Measurements from ENCODE around the gene CCDC178. TPM values are rescaled to one million over a fixed set of nuclear protein-coding genes. Genes with fewer than 3 reads are reported as not detected.
"Not testable (repeated sequence)": the region's sequence is repeated elsewhere in the genome, so short reads cannot be mapped to it uniquely, and the experiment has no call there.

Gene CCDC178
- total RNA-seq, 1 donor from 2014 or later = not detected

GRCh38 chr18:33020877-33021276 lies 419.6 kb downstream of the CCDC178 start:
- intact Hi-C loops (cut with micrococcal nuclease) = no loop called here

DNA sequence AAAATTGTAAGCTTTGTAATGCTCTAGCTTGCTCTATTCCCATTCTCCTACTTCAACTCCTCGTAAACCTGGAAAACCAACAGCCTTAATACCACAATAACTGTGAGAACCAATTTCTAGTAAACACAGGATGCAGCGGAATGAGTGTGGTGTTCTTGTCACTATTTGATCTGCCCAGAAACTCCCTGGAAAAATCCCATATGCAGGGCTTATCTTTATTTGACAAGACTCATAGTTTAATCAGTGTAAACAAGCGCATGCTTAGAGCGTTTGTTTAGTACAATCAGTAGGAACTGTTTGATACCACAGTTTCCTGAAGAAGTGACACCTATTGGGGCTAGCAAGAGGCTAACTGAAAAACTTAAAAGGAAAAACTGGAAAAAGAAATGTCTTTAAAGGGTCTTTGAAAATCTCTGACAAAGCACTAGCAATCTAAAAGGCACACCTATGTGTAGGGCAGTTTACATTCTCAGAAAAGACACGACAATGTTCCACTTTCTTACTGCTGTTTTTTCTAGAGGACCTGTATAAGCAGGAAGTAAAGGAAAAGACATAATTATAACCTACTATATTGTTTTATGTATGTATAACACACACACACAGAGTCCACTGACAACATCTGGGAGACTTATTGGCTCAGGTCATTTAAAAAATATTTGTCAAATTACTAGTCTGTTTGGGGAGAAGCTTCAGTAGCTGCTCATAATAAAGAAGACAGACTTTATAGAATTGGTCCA lies 426.3 kb downstream of the CCDC178 start:
- intact Hi-C loops (cut with micrococcal nuclease) = loop anchor here (10.0 kb wide), 1 partner anchor 61 kb away; no protein-coding TSS in a partner anchor

- intact Hi-C loops (cut with micrococcal nuclease) = loop anchor here (10.0 kb wide), 1 partner anchor 65 kb away; no protein-coding TSS in a partner anchor
Observed at GRCh38 chr18:33010149-33010548, 430.4 kb downstream of the CCDC178 start.

DNA sequence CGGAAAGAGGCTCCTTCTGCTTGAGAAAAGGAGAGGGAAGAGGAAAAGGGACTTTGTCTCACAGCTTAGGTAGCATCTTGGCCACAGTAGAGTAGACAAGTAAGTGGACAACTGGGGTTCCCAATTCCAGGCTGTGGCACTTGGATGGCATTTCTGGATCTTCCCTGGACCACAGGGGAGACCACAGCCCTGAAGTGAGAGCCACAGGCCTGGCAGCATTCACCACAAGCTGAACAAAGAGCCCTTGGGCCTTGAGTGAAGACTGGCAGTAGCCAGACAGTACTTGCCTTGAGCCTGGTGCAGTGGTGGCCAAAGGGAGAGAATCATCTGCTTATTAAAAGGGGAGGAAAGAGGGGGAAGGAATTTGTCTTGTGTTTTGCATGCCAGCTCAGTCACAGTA lies 441.6 kb downstream of the CCDC178 start:
- intact Hi-C loops (cut with micrococcal nuclease) = no loop called here

DNA sequence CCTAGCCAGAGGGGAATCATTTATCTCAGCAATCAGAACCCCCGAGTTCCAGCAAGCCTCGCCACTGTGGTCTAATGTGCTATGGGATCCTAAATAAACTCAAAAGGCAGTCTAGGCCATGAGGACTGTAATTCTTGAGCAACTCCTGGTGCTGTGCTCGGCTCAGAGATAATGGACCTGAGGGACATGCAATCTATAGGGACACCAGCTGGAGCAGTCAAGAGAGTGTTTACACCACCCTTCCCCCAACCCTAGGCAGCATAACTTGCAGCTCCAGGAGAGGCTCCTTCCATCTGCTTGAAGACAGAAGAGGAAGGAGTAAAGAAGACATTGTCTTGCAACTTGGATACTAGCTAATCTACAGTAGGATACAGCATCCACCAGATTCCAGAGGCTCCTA lies 442.2 kb downstream of the CCDC178 start:
- intact Hi-C loops (cut with micrococcal nuclease) = no loop called here

DNA sequence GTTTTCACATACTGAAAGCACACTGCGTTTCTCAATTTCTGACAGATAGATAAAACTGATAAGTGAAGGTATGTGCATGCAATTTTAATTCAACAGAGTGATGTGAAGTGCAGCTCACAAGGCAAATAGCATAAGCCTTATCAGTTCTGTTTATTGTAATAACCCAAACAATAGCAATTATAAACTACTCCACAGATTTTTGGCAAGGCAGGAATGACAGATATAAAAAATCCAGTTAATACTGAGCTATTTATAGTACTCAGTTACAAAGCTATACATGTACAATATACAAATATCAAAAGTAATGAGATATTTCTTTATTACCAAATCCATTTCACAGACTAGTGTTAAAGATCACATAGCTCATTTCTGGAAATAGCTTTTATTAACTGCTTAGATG lies 456.8 kb downstream of the CCDC178 start:
- intact Hi-C loops (cut with micrococcal nuclease) = no loop called here

DNA sequence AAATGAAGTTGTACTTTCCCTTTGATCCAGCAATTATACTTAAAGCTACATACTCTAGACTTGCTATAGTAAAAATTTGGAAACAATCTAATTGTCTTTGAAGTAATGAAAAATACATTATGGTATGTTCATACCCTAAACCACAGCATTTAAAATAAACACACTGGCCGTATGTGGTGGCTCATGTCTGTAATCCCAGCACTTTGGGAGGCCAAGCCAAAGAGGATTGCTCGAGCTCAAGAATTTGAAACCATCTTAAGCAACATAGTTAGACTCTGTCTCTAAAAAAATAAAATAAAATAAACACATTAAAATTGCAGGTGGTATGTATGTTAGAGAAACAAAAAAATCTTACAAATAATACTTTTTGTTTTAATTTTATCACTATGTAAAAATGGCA lies 459.6 kb downstream of the CCDC178 start:
- intact Hi-C loops (cut with micrococcal nuclease) = no loop called here

DNA sequence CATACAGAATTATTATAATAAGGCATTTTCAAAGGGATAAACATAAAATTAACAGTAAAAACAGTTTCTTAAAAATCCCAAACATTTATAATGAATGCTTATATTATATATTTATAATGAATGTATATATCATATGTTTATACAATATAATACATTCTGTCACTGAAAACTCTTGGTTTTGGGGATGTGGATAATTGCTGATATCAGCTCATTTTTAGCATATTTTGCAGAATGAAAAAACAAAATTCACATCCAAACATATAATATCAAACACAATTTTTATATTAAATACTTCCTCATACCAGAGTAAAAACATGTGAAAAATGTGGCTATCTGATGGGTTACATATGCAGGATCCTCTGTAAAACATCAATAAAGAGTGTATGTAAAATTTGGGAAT lies 465.0 kb downstream of the CCDC178 start:
- intact Hi-C loops (cut with micrococcal nuclease) = no loop called here

DNA sequence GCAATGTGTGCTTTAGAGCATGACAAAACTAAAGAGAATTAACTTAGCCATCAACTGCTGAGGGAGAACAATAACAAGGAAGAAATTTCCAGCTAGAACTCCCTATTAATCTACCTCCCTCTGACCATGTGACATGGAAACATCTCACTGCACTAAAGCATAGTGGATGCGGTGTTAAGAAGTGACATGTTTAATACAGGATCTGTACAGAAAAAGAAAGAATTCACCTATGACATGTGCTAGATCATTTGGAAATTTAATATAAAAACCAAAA lies 465.4 kb downstream of the CCDC178 start:
- intact Hi-C loops (cut with micrococcal nuclease) = no loop called here

DNA sequence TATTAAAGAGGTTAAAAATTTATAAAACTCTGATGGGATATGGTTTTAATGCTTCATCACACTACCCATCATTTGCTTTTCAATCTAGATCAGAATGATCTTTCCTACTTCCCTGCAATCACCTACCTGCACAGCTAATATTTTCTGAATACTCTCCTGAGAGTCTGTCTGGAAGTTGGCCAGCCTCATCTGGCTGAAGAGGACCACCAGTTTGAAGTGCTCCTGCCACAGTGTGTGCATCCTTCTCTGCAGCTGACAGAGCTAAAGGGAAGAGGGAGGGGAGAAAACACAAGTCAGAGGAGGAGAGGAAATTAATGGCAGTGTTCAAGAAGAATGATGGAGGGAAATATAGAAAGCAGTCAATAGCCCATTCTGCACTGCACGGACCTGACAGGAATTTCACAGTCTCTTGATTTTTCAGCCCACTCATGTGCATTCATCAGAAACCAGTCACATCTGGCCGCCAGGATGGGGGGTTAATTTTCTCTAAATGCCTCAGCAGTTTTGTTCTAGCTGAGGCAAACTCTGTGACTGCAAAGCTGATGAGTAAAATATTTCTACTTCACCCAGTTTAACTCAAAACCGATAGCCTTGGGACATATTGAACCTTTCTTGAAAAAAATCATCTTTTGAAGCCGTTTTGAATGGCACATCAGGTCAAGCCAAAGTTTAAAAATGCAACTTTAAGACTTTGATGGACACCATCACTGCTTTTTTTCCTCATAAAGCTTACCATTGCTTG lies 465.9 kb downstream of the CCDC178 start:
- intact Hi-C loops (cut with micrococcal nuclease) = no loop called here

DNA sequence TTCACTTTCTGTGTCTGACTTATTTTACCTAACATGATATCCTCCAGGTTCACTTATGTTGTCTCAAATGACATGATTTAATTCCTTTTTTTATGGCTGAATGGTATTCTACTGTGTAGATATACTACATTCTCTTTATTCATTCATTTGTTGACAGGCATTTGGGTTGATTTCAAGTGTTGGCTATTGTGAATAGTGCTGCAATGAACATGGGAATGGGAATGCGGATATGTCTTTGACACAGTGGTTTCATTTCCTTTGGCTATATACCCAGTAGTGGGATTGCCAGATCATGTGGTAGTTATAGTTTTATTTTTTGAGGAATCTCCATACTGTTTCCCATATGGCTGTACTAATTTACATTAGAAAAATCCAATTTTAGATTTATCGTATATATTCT lies 472.3 kb downstream of the CCDC178 start:
- intact Hi-C loops (cut with micrococcal nuclease) = no loop called here

DNA sequence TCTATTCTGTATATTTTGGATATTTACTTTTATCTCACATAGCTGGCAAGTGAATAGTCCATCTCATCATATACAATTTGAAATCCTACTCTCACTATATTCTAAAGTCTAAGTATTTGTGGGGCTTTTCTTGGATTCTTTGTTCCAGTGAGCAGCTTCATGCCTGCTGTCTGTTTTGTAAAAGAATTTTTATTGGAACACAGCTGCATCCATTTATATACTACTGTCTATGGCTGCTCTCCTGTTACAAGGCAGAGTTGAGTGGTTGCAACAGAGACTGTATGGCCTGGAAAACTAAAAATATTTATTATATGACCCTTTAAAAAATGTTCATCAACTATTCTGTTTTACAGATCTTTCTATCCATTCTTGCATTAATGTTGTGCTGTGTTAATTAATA lies 474.4 kb downstream of the CCDC178 start:
- intact Hi-C loops (cut with micrococcal nuclease) = no loop called here

DNA sequence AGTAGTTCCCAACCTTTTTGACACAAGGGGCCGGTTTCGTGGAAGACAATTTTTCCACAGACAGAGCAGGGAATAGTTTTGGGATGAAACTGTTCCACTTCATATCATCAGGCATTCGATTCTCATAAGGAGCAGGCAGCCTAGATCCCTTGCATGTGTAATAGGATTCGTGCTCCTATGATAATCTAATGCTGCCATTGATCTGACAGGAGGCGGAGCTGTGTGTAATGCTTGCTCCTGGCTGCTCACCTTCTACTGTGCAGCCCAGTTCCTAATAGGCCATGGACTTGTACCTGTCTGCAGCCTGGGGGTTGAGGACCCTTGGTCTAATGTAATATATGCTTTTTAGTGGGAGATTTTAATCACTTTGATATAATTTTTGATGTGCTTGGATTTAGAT lies 479.0 kb downstream of the CCDC178 start:
- intact Hi-C loops (cut with micrococcal nuclease) = no loop called here

GRCh38 chr18:32958746-32959145 lies 481.8 kb downstream of the CCDC178 start:
- intact Hi-C loops (cut with micrococcal nuclease) = no loop called here

GRCh38 chr18:32956591-32957315 lies 483.8 kb downstream of the CCDC178 start:
- intact Hi-C loops (cut with micrococcal nuclease) = no loop called here

GRCh38 chr18:32952318-32952717 lies 488.2 kb downstream of the CCDC178 start:
- intact Hi-C loops (cut with micrococcal nuclease) = not testable (repeated sequence)

DNA sequence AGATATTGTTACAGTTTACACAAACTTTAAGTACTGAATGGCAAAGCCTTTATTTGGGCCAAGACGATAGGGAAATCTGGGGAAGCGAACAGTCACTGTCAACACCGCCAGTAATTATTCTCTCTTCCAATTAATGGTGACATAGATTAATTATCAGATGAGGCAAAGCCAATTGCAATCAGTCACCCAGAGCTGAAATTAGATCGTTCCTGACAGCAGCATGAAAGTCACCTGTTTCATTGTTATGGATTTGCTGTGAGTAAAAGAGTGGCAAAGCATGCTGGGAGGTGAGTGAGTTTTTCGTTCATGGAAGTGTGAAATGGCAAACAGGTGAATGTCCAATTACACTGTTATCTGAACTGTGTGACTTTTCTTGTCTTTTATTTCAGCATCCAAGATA lies 502.9 kb downstream of the CCDC178 start:
- intact Hi-C loops (cut with micrococcal nuclease) = no loop called here

- intact Hi-C loops (cut with micrococcal nuclease) = no loop called here
Observed at GRCh38 chr18:32937066-32937465, 503.5 kb downstream of the CCDC178 start.

GRCh38 chr18:32934201-32934600 lies 506.3 kb downstream of the CCDC178 start:
- intact Hi-C loops (cut with micrococcal nuclease) = no loop called here

GRCh38 chr18:32930695-32931301 lies 509.7 kb downstream of the CCDC178 start:
- intact Hi-C loops (cut with micrococcal nuclease) = loop anchor here (1.0 kb wide), 1 partner anchor 216 kb away; no protein-coding TSS in a partner anchor

DNA sequence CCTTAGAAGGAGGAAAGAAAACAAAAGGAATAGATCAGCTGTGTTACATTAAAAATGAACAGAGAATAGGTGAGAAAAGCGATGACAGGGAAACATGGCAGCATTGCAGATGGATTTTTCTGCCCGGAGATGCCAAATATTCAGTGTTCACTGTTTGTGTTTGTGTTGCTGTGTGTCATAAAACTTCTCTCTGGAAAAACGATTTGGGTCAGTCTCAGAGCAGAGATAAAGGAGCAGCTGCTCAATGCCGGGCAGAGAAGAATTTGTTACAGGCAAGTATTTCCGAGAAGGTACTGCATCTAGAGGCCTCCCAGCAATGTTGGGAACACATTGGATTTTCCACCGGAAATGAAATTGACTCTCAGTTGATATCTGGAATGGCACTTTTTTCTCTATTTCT lies 511.3 kb downstream of the CCDC178 start:
- intact Hi-C loops (cut with micrococcal nuclease) = no loop called here

DNA sequence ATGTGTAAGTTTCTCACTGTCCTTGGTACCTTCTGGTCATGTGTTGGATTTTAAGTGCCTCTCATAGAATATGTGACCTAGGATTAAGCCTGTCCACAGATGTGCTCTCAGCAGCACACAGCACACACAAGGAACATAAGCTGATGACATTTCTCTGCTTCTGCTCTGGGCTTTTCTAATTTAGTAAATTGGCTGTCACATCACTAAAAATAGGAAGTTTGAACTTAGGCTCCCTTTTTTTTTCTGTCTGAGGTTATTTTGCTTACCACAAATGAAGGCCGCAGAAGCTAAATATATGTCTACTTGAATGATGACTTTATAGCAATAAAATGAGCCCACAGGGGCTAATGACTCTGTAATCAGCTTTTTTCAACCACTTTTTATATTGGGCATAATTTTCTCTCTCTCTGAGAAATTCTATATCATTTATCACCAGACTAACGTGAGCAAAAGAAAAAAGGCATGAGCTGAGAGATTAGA lies 517.5 kb downstream of the CCDC178 start:
- intact Hi-C loops (cut with micrococcal nuclease) = no loop called here

Measured in T-helper 2 cell treated with Interferon-gamma antibody and Interleukin-4, amounts not matched to agents 100 ng/mL and 5 ng/mL, for 36 hours (primary cell).